ENCODE measurements around the gene EGF.

Gene EGF

GRCh38 chr4:109999585-109999912 is 86.9 kb downstream of the EGF start:
- H3K36me3 ChIP-seq = no peaks in the 10 kb centered on the region
- no peaks in the 10 kb centered on the region for H3K4me1 ChIP-seq (ENCODE audit: control insufficient read depth in 1 of 2, insufficient read depth in 1 of 2, low read depth in 1 of 2, low read length in 1 of 2)
- H3K27ac ChIP-seq = no peak overlapping the region
- TF ChIP-seq, protein P1, sequence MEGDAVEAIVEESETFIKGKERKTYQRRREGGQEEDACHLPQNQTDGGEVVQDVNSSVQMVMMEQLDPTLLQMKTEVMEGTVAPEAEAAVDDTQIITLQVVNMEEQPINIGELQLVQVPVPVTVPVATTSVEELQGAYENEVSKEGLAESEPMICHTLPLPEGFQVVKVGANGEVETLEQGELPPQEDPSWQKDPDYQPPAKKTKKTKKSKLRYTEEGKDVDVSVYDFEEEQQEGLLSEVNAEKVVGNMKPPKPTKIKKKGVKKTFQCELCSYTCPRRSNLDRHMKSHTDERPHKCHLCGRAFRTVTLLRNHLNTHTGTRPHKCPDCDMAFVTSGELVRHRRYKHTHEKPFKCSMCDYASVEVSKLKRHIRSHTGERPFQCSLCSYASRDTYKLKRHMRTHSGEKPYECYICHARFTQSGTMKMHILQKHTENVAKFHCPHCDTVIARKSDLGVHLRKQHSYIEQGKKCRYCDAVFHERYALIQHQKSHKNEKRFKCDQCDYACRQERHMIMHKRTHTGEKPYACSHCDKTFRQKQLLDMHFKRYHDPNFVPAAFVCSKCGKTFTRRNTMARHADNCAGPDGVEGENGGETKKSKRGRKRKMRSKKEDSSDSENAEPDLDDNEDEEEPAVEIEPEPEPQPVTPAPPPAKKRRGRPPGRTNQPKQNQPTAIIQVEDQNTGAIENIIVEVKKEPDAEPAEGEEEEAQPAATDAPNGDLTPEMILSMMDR (IDR thresholded peaks at IDR 0.05) = no peak
- no peaks in the 10 kb centered on the region for H3K9me3 ChIP-seq
- no peak overlapping the region for H3K4me3 ChIP-seq (ENCODE audit: low read depth in 1 of 2, low read length in 1 of 2)
- H3K27me3 ChIP-seq = no peaks in the 10 kb centered on the region

DNA sequence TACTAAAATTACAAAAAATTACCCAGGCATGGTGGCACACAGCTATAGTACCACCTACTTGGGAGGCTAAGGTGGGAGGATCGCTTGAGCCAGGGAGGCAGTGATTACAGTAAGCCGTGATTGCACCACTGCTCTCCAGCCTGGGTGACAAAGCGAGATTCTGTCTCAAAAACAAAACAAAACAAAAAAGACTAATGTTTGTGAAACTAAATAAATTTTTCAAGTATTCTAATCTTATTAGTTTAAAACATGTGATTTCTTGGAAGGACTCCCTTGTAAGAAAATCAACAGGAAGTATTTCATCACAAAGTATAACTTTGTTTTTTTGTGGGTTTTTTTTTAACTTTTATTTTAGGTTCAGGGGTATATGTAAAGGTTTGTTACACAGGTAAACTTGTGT is 89.6 kb downstream of the EGF start:
- no peak overlapping the region for H3K27ac ChIP-seq
- H3K4me3 ChIP-seq (ENCODE audit: low read depth in 1 of 2, low read length in 1 of 2) = no peak overlapping the region
- H3K9me3 ChIP-seq = no peaks in the 10 kb centered on the region
- TF ChIP-seq, protein P1 (IDR thresholded peaks at IDR 0.05) = no peak
- no peaks in the 10 kb centered on the region for H3K36me3 ChIP-seq
- no peaks in the 10 kb centered on the region for H3K4me1 ChIP-seq (ENCODE audit: control insufficient read depth in 1 of 2, insufficient read depth in 1 of 2, low read depth in 1 of 2, low read length in 1 of 2)
- no peaks in the 10 kb centered on the region for H3K27me3 ChIP-seq

- Histone ChIP-seq H3K4me3 (ENCODE audit: low read depth in 1 of 2, low read length in 1 of 2) (no peak overlapping the region), H3K9me3 (no peaks in the 10 kb centered on the region), H3K36me3 (no peaks in the 10 kb centered on the region), H3K27ac (no peak overlapping the region), H3K4me1 (ENCODE audit: control insufficient read depth in 1 of 2, insufficient read depth in 1 of 2, low read depth in 1 of 2, low read length in 1 of 2) (no peaks in the 10 kb centered on the region), H3K27me3 (no peaks in the 10 kb centered on the region)
- TF ChIP-seq, protein P1 (IDR thresholded peaks at IDR 0.05) = no peak
These were observed 90.9 kb downstream of the EGF start for GRCh38 chr4:110003401-110004187.

DNA sequence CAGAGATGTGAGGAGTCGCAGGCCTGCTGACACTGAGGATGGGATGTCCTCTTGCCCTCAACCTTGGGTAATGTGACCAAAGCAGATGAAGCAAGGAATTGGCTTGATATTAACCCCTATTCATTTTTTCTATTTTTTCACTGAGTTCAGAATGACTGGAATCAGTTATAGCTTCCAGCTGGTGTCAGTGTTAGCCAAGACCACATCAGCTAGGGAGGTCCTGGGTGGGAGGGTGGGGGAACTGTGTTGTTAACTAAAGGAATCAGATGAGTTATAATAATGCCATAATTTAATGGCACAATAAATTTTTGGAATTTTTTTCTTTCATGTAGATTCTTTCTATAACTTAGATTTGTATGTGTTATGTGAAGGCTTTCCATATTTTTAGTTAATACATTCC is 91.9 kb downstream of the EGF start:
- Histone ChIP-seq H3K4me3 (ENCODE audit: low read depth in 1 of 2, low read length in 1 of 2) (no peak overlapping the region), H3K27ac (no peak overlapping the region), H3K9me3 (no peaks in the 10 kb centered on the region), H3K36me3 (no peaks in the 10 kb centered on the region), H3K4me1 (ENCODE audit: control insufficient read depth in 1 of 2, insufficient read depth in 1 of 2, low read depth in 1 of 2, low read length in 1 of 2) (no peaks in the 10 kb centered on the region), H3K27me3 (no peaks in the 10 kb centered on the region)
- TF ChIP-seq, protein P1 (IDR thresholded peaks at IDR 0.05) = no peak

DNA sequence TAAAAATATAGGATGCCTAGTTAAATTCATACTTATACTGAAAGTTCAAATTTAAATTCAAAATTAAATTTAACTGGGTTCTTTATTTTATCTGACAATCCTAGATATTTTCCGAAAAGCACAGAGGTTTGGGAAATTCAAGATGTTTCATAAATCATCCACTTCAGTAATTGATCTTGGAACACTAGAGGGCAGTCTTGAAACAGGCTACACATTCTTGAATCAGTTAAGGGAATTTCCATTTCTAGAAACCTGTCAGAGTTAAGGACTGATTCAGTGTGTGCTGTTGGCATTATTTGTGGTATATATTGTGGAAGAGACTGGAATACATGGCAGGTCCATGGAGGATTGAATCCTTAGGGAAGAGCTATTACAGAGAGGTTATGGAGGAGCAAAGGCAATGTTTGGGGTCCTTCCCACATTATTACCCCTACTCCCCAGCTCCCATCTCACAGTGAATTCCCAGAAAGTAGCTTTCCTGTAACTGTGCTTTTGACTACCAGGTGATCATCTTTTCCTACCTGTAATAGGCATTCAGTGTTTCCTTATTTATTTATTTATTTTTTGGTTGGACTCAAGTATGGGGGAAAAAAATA is 92.9 kb downstream of the EGF start:
- Histone ChIP-seq H3K27me3 (no peaks in the 10 kb centered on the region), H3K4me1 (ENCODE audit: control insufficient read depth in 1 of 2, insufficient read depth in 1 of 2, low read depth in 1 of 2, low read length in 1 of 2) (no peaks in the 10 kb centered on the region), H3K36me3 (no peaks in the 10 kb centered on the region), H3K4me3 (ENCODE audit: low read depth in 1 of 2, low read length in 1 of 2) (no peak overlapping the region), H3K9me3 (no peaks in the 10 kb centered on the region), H3K27ac (no peak overlapping the region)
- TF ChIP-seq, protein P1 (IDR thresholded peaks at IDR 0.05) = no peak

All from neutrophil (primary cell).